Prostate gland (tissue), 2 donors: ENCODE results near the gene CPT1B.

Source experiments
- POLR2A ChIP-seq: fragments of 450-650 bp; IDR thresholded peaks from one replicate; pipeline ENCODE4 v1.6.1; 2016; ENCODE audit warnings: antibody characterized with exemption, mild to moderate bottlenecking
- TF ChIP-seq, protein P1 (sequence below), 4 experiments: fragments of 200-600 bp in 2 of 4; fragments of 450-650 bp in 2 of 4; sonication (generic) in 2 of 4; IDR thresholded peaks; 1 replicate in 3 of 4; 2 replicates in 1 of 4; pipeline ENCODE4 v1.5.1; 2016 to 2019; ENCODE audit warnings: antibody characterized with exemption in 4 of 4, mild to moderate bottlenecking in 2 of 4, moderate library complexity in 2 of 4

DNA sequence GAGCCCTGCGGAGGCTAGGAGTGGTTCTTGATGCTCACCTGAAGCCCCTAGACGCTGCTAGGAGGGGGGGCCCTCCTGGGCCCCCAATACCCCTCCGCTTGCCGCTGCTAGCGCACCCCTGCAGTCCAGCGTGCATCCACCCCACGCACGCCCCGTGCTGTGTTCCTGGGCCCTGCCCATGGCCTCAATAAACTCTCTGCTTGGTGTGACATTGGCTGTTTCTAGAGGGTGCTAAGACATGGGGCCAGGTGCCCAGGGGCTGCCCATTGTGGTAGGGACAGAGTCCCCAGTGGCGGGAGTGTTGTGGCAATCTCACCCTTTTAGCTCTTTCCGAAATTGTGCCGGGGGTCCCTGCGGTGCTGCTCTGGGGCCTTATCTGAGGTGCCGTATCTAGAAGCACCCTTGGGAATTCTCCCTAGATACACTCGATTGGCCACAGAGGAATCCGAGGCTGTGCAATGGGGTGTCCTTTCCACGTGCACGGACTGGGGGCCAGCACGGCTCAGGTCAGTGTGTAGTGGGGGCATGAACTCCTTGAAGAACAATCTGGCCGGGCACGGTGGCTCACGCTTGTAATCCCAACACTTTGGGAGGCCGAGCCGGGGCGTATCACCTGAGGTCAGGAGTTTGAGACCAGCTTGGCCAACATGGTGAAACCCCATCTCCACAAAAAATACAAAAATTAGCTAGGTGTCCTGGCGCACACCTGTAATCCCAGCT, 33.3 kb upstream of the CPT1B start:
- TF ChIP-seq, protein P1, sequence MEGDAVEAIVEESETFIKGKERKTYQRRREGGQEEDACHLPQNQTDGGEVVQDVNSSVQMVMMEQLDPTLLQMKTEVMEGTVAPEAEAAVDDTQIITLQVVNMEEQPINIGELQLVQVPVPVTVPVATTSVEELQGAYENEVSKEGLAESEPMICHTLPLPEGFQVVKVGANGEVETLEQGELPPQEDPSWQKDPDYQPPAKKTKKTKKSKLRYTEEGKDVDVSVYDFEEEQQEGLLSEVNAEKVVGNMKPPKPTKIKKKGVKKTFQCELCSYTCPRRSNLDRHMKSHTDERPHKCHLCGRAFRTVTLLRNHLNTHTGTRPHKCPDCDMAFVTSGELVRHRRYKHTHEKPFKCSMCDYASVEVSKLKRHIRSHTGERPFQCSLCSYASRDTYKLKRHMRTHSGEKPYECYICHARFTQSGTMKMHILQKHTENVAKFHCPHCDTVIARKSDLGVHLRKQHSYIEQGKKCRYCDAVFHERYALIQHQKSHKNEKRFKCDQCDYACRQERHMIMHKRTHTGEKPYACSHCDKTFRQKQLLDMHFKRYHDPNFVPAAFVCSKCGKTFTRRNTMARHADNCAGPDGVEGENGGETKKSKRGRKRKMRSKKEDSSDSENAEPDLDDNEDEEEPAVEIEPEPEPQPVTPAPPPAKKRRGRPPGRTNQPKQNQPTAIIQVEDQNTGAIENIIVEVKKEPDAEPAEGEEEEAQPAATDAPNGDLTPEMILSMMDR (IDR thresholded peaks at IDR 0.05): no peak
- TF ChIP-seq POLR2A: no peak
